K562 (cell line): ENCODE measurements around the gene XPA. TPM values are rescaled to one million over a fixed set of nuclear protein-coding genes. Genes with fewer than 3 reads are reported as not detected.

ENCODE experiments used
- ATAC-seq: fragments of 200-7000 bp; cut with Tn5 transposase; 3 replicates; pipeline ENCODE4 v1.9.1; 2020; ENCODE audit warnings: moderate library complexity
- BruUV-seq: library from RNA; stranded (reverse); fragments of 400-500 nt; replicated peaks from 2 replicates; lab custom pipeline; 2021; lab: Mats Ljungman, UMichigan
- CTCF ChIA-PET: fragments of 300-600 bp; formaldehyde crosslinking; extraction: SDS; loops from one replicate; lab custom pipeline; 2021; ENCODE audit warnings: low intra/inter-chr PET ratio; lab: Yijun Ruan, JAX
- POLR2A ChIA-PET: fragments of 300-600, 350-650 bp; sonication (Branson Sonifier 250); formaldehyde crosslinking; extraction: SDS; loops from one replicate; lab custom pipeline; 2021; ENCODE audit warnings: antibody characterized with exemption, inconsistent platforms; lab: Yijun Ruan, JAX
- DNase-seq, 4 experiments: peaks; one replicate each; pipeline versions ENCODE4 v3.0.0 to v3.0.0-alpha.2; 2011 to 2018; ENCODE audit warnings: low spot score in 3 of 4, mixed read lengths in 3 of 4; ENCODE audit errors: extremely low read depth in 1 of 4
- FAIRE-seq: peaks from 2 replicates; lab custom pipeline; 2011; peaks lifted over from hg19 to GRCh38; lab: Jason Lieb, UNC
- H2AFZ ChIP-seq: 2 replicates; pipeline ENCODE4 v1.6.0; 2011; ENCODE audit warnings: low read depth, low read length, control low read depth, inconsistent platforms
- H3K27ac ChIP-seq: fragments of 200-600 bp; 3 replicates; pipeline ENCODE4 v1.8.0; 2011; ENCODE audit warnings: low read depth, mild to moderate bottlenecking, control low read depth, inconsistent platforms, low read length, moderate library complexity, mixed read lengths; ENCODE audit errors: extremely low read depth
- H3K27me3 ChIP-seq, 2 experiments: fragments of 300-600 bp in 1 of 2; 2 replicates in 1 of 2; 3 replicates in 1 of 2; pipeline versions ENCODE4 v1.6.0 to v1.8.0; 2011; ENCODE audit warnings: inconsistent platforms in 2 of 2, low read length in 2 of 2, mild to moderate bottlenecking in 1 of 2, mixed read lengths in 1 of 2, moderate library complexity in 1 of 2; ENCODE audit not compliant: control insufficient read depth in 2 of 2, insufficient read depth in 2 of 2
- H3K36me3 ChIP-seq: fragments of 300-600 bp; 3 replicates; pipeline ENCODE4 v1.8.0; 2011; ENCODE audit warnings: mild to moderate bottlenecking, low read length, inconsistent platforms; ENCODE audit not compliant: control insufficient read depth, insufficient read depth
- H3K4me1 ChIP-seq, 2 experiments: fragments of 200-600 bp in 1 of 2; replicated peaks in 1 of 2; 2 replicates in 1 of 2; 3 replicates in 1 of 2; pipeline versions ENCODE4 v1.5.1 to v1.8.0; 2011; ENCODE audit warnings: inconsistent platforms in 2 of 2, low read length in 2 of 2, mild to moderate bottlenecking in 1 of 2, mixed read lengths in 1 of 2, moderate library complexity in 1 of 2; ENCODE audit not compliant: control insufficient read depth in 2 of 2, insufficient read depth in 2 of 2
- H3K4me2 ChIP-seq: 2 replicates; pipeline ENCODE4 v1.6.1; 2011; ENCODE audit warnings: low read length, control low read depth, inconsistent platforms, mixed read lengths; ENCODE audit not compliant: insufficient read depth
- H3K4me3 ChIP-seq: fragments of 200-600 bp; sonication (generic), shearing (Covaris generic); 2 replicates; pipeline ENCODE4 v1.5.1; 2016; ENCODE audit warnings: control low read depth, inconsistent platforms
- H3K79me2 ChIP-seq: fragments of 200-600 bp; 3 replicates; pipeline ENCODE4 v1.8.0; 2011; ENCODE audit warnings: low read length, inconsistent platforms; ENCODE audit not compliant: control insufficient read depth, insufficient read depth
- H3K9ac ChIP-seq, 2 experiments: 2 replicates each; pipeline versions ENCODE4 v1.6.0 to v1.6.1; 2011; ENCODE audit warnings: low read depth in 2 of 2, low read length in 2 of 2, control low read depth in 1 of 2, inconsistent platforms in 1 of 2, mild to moderate bottlenecking in 1 of 2, mixed read lengths in 1 of 2; ENCODE audit not compliant: insufficient read depth in 1 of 2
- H3K9me1 ChIP-seq: one replicate; pipeline ENCODE4 v1.6.0; 2011; ENCODE audit warnings: inconsistent platforms, mild to moderate bottlenecking, low read length, moderate library complexity; ENCODE audit not compliant: control insufficient read depth, insufficient read depth
- H3K9me3 ChIP-seq: replicated peaks from 2 replicates; pipeline ENCODE4 v1.5.1; 2011; ENCODE audit warnings: low read depth, low read length, inconsistent platforms; ENCODE audit not compliant: control insufficient read depth, insufficient read depth
- H4K20me1 ChIP-seq: replicated peaks from 2 replicates; pipeline ENCODE4 v1.6.1; 2011; ENCODE audit warnings: low read length, inconsistent platforms, mixed read lengths; ENCODE audit not compliant: control insufficient read depth, insufficient read depth
- CEBPG ChIP-seq, 3 experiments: fragments of 200-800 bp in 1 of 3; sonication (Bioruptor generic) in 1 of 3; sonication (generic) in 1 of 3; formaldehyde crosslinking in 1 of 3; IDR thresholded peaks in 2 of 3; conservative IDR thresholded peaks in 1 of 3; 2 replicates each; pipeline versions ENCODE4 v1.6.1 to v1.8.0; 2016 to 2022; ENCODE audit warnings: missing compliant biosample characterization in 2 of 3, missing genetic modification characterization in 2 of 3, mild to moderate bottlenecking in 1 of 3, missing genetic modification reagents in 1 of 3
- E2F6 ChIP-seq, 2 experiments: IDR thresholded peaks; 2 replicates each; pipeline ENCODE4 v1.6.1; 2011; ENCODE audit warnings: borderline replicate concordance in 1 of 2, control low read depth in 1 of 2, low read depth in 1 of 2, low read length in 1 of 2, mild to moderate bottlenecking in 1 of 2, mixed read lengths in 1 of 2, moderate library complexity in 1 of 2; ENCODE audit not compliant: insufficient read depth in 1 of 2, insufficient read length in 1 of 2, poor library complexity in 1 of 2, severe bottlenecking in 1 of 2; ENCODE audit errors: extremely low read depth in 1 of 2
- FOXM1 ChIP-seq, 2 experiments: fragments of 450-650 bp in 1 of 2; sonication (generic) in 1 of 2; formaldehyde crosslinking in 1 of 2; IDR thresholded peaks; 2 replicates each; pipeline versions ENCODE4 v1.6.1 to v1.9.0; 2017 to 2022; ENCODE audit warnings: low read depth in 2 of 2, mild to moderate bottlenecking in 2 of 2, missing genetic modification reagents in 1 of 2, moderate library complexity in 1 of 2
- HCFC1 ChIP-seq: IDR thresholded peaks from 2 replicates; pipeline ENCODE4 v1.6.1; 2012; ENCODE audit warnings: low read depth, low read length, improper control_type of control experiment
- HDGF ChIP-seq: fragments of 450-650 bp; IDR thresholded peaks from 2 replicates; pipeline ENCODE4 v1.6.1; 2016
- KDM2B ChIP-seq: fragments of 250-450 bp; sonication (Bioruptor Pico); IDR thresholded peaks from 2 replicates; pipeline ENCODE4 v1.8.0; 2021; ENCODE audit warnings: mild to moderate bottlenecking, moderate library complexity
- KDM5B ChIP-seq: fragments of 200-600 bp; sonication (generic); IDR thresholded peaks from 2 replicates; pipeline ENCODE4 v1.6.1; 2012; ENCODE audit warnings: low read depth, mild to moderate bottlenecking, moderate library complexity, low read length, control low read depth, inconsistent platforms; ENCODE audit not compliant: insufficient replicate concordance
- MECOM ChIP-seq: fragments of 250-450 bp; sonication (Bioruptor Pico); IDR thresholded peaks from 2 replicates; pipeline ENCODE4 v1.8.0; 2022; ENCODE audit warnings: inconsistent platforms
- NR1H2 ChIP-seq: sonication (generic); formaldehyde crosslinking; IDR thresholded peaks from 2 replicates; pipeline ENCODE4 v1.4.0; 2020; ENCODE audit warnings: mild to moderate bottlenecking, missing genetic modification reagents
- PHTF2 ChIP-seq: fragments of 250-450 bp; sonication (Bioruptor Pico); IDR thresholded peaks from 2 replicates; pipeline ENCODE4 v1.5.0; 2021; ENCODE audit warnings: mild to moderate bottlenecking
- RBBP5 ChIP-seq: fragments of 200-600 bp; sonication (generic); IDR thresholded peaks from 2 replicates; pipeline ENCODE4 v1.6.1; 2012; ENCODE audit warnings: borderline replicate concordance, mild to moderate bottlenecking, low read length, control low read depth, inconsistent platforms; ENCODE audit not compliant: insufficient read depth, poor library complexity, severe bottlenecking
- SAP30 ChIP-seq: fragments of 200-600 bp; sonication (generic); IDR thresholded peaks from 2 replicates; pipeline ENCODE4 v1.6.1; 2012; ENCODE audit warnings: borderline replicate concordance, low read depth, mild to moderate bottlenecking, moderate library complexity, low read length, control low read depth, inconsistent platforms; ENCODE audit not compliant: insufficient read depth, poor library complexity, severe bottlenecking
- SRSF3 ChIP-seq: fragments of 200-400 bp; formaldehyde crosslinking; IDR thresholded peaks from 2 replicates; pipeline ENCODE4 v1.6.1; 2016; ENCODE audit warnings: mild to moderate bottlenecking, low read length, moderate library complexity; ENCODE audit not compliant: insufficient read depth
- SUPT5H ChIP-seq: fragments of 450-650 bp; IDR thresholded peaks from 2 replicates; pipeline ENCODE4 v1.6.1; 2016
- THAP7 ChIP-seq: fragments of 250-450 bp; sonication (Bioruptor Pico); IDR thresholded peaks from 2 replicates; pipeline ENCODE4 v1.5.0; 2021
- ZKSCAN3 ChIP-seq: fragments of 250-450 bp; sonication (Bioruptor Pico); IDR thresholded peaks from 2 replicates; pipeline ENCODE4 v1.4.0; 2020
- ZNF384 ChIP-seq: IDR thresholded peaks from 2 replicates; pipeline ENCODE4 v1.6.1; 2012; ENCODE audit warnings: low read depth, low read length, improper control_type of control experiment
- WGBS: fragments of 100-300 bp; shearing (Covaris generic); methylation state at CpG from one replicate; pipeline ENCODE4 v1.1.6; 2016; ENCODE audit warnings: low coverage, mixed read lengths; ENCODE audit not compliant: insufficient coverage; ENCODE audit errors: missing lambda C conversion rate; 5-methylcytosine and 5-hydroxymethylcytosine counted together
- in situ Hi-C: fragments of 300-500 bp; cut with MboI; formaldehyde crosslinking; loops from 4 replicates; pipeline ENCODE4 v1.15.0; 2018; ENCODE audit warnings: inconsistent platforms, mixed read lengths
- intact Hi-C: fragments of 100-400 bp; cut with micrococcal nuclease; formaldehyde crosslinking; loops from 2 replicates; pipeline ENCODE4 v1.14.2; 2022
- polyA plus RNA-seq, 8 experiments: library from polyadenylated mRNA; depleted of rRNA in 4 of 8; stranded (reverse) in 5 of 8; unstranded in 3 of 8; fragments of >200 nt; fragmentation: Nextera tagmentation in 2 of 8; fragmentation: Illumina TruSeq in 1 of 8; extraction: Ambion mirVana in 2 of 8; extraction: Trizol in 1 of 8; gene quantifications; 2 replicates each; pipeline versions ENCODE4 v1.2.1 to v1.2.3, GENCODE V29; 2011 to 2014; ENCODE audit warnings: inconsistent platforms in 1 of 8, missing spikeins in 1 of 8
- total RNA-seq, 7 experiments: library from RNA; depleted of rRNA in 6 of 7; stranded (reverse); fragments of >200 nt in 6 of 7; fragmentation: Illumina TruSeq in 2 of 7; extraction: Trizol in 2 of 7; gene quantifications; 2 replicates each; pipeline versions ENCODE4 v1.2.1 to v1.2.3, GENCODE V29; 2011 to 2021; ENCODE audit warnings: low replicate concordance in 1 of 7

Gene XPA
- total and polyA plus RNA-seq, 9 of the 15 experiments (the other 6 are each of a cell fraction or from before 2014, with no cell fraction given) = 5.1 to 18.2 (median 14.1) TPM

- peak within 1 kb of the TSS; percentile 76 for H3K4me3 ChIP-seq
- BruUV-seq = no TSS peak
- FAIRE-seq (peak; percentile 87), DNase-seq (peak; percentile 91 to 98 (median 93)), ATAC-seq (peak; percentile 92)
- peaks cover 4 to 24% of the 10 kb centered on the region in 2 experiments; a peak in 3 of 5 replicates for H3K4me1 ChIP-seq
- intact Hi-C loops = no loop called here
- peak within 1 kb of the TSS; percentile 98 for H3K27ac ChIP-seq
- peak within 1 kb of the TSS; percentile 91 for H3K4me2 ChIP-seq
- in situ Hi-C loops = no loop called here
- no peaks in the 10 kb centered on the region for H3K9me1 ChIP-seq
- no peaks in the 10 kb centered on the region for H3K9me3 ChIP-seq
- CTCF ChIA-PET = no interaction called here
- H2AFZ ChIP-seq = peak within 1 kb of the TSS; percentile 97
- 0% methylated on average over 53 of the region's 83 CpGs for WGBS
- peaks cover 8% of the 10 kb centered on the region; the same call in 1 of the 2 replicates for H4K20me1 ChIP-seq
- H3K27me3 ChIP-seq = no peaks in the 10 kb centered on the region
- POLR2A ChIA-PET = interaction anchor here (0.6 to 2.7 kb wide), 23 partner anchors 7 to 624 kb away, joined by 3 to 18 read pairs (median 4); no protein-coding TSS in a partner anchor
- peaks cover 89% of the 10 kb centered on the region for H3K79me2 ChIP-seq
- H3K36me3 ChIP-seq = peaks cover 22% of the 10 kb centered on the region
- peak within 1 kb of the TSS; percentile 95 to 99 for H3K9ac ChIP-seq
- no peak for TF ChIP-seq KDM5B
- TF ChIP-seq FOXM1 (IDR thresholded peaks at IDR 0.05; ENCODE audit: low read depth) = no peak
- TF ChIP-seq FOXM1 (CRISPR knock-in tag; IDR thresholded peaks at IDR 0.05; ENCODE audit: low read depth) = no peak
- TF ChIP-seq KDM2B = no peak; the same call in 1 of the 2 replicates
- TF ChIP-seq CEBPG (CRISPR knock-in tag; IDR thresholded peaks at IDR 0.05) = peak; percentile 34; the same call in 1 of the 2 replicates
- TF ChIP-seq CEBPG (tag; conservative IDR thresholded peaks at IDR 0.05 in 1 of 2, IDR thresholded peaks at IDR 0.05 in 1 of 2) = no peak; a peak in 2 of 4 replicates
- no peak for TF ChIP-seq RBBP5
- TF ChIP-seq ZNF384 = 0 out of 2 replicates have a peak, but pooled peaks have one; percentile 1
- TF ChIP-seq HCFC1 = peak; percentile 75
- TF ChIP-seq THAP7 = no peak
- 0 out of 2 replicates have a peak, but pooled peaks have one; percentile 78 for TF ChIP-seq NR1H2
- no peak for TF ChIP-seq ZKSCAN3 (CRISPR knock-in tag)
- TF ChIP-seq PHTF2 (CRISPR knock-in tag) = no peak
- no peak for TF ChIP-seq HDGF
- no peak for TF ChIP-seq MECOM
- peak; percentile 88 for TF ChIP-seq SAP30
- no peak for TF ChIP-seq SRSF3
- TF ChIP-seq SUPT5H = peak; percentile 80; the same call in 1 of the 2 replicates
- TF ChIP-seq E2F6 (IDR thresholded peaks at IDR 0.05; ENCODE audit: borderline replicate concordance in 1 of 2, extremely low read depth in 1 of 2, insufficient read depth in 1 of 2, insufficient read length in 1 of 2, low read depth in 1 of 2, low read length in 1 of 2, poor library complexity in 1 of 2, severe bottlenecking in 1 of 2) = peak; percentile 89 to 96
These were observed 63.9 kb downstream of the XPA start, which contains the start of the genes NCBP1 and TSTD2 for GRCh38 chr9:97632985-97633858. TSS of gene NCBP1 (plus strand) at chr9:97633821. CDS start at chr9:97633882, 61 bp downstream. TSS of gene TSTD2 (minus strand) at chr9:97633368. CDS start at chr9:97627562, 5,806 bp downstream.
